Measurements from ENCODE around the gene GALR1. TPM values are rescaled to one million over a fixed set of nuclear protein-coding genes. Genes with fewer than 3 reads are reported as not detected.

Gene GALR1
- total RNA-seq, 1 experiment from 2014 or later: not detected

- Histone ChIP-seq H3K4me2 (ENCODE audit: low read length) (no peak overlapping the region), H3K9ac (ENCODE audit: low read length) (no peak overlapping the region), H3K9me3 (ENCODE audit: control insufficient read depth in 1 of 2, insufficient read depth in 1 of 2, low read depth in 1 of 2, low read length in 2 of 2) (no peaks in the 10 kb centered on the region), H3K27me3 (ENCODE audit: insufficient read depth, low read length) (peaks cover 5% of the 10 kb centered on the region; the same call in 1 of the 2 replicates), H3K9me2 (ENCODE audit: insufficient read depth) (no peaks in the 10 kb centered on the region), H3K36me3 (ENCODE audit: control insufficient read depth in 1 of 2, insufficient read depth in 2 of 2, low read length in 2 of 2) (no peaks in the 10 kb centered on the region), H3K27ac (ENCODE audit: low read depth, low read length) (no peak overlapping the region), H4K20me1 (ENCODE audit: insufficient read depth) (no peaks in the 10 kb centered on the region), H3K79me2 (ENCODE audit: insufficient read depth, low read length) (no peaks in the 10 kb centered on the region), H2AFZ (ENCODE audit: low read depth, low read length, poor library complexity, severe bottlenecking) (no peak overlapping the region), H3K4me3 (replicated peaks in 1 of 2; ENCODE audit: low read depth in 1 of 2, low read length in 2 of 2) (no peak overlapping the region), H3K4me1 (ENCODE audit: control insufficient read depth in 1 of 2, insufficient read depth in 2 of 2, low read length in 2 of 2) (no peaks in the 10 kb centered on the region)
- BruUV-seq (replicated peaks): no TSS peak
- DNase-seq (ENCODE audit: low read depth, low spot score) (no peak), ATAC-seq (no peak)
- ChIA-PET CTCF (no interaction called here), RAD21 (ENCODE audit: low non-redundant PET in 1 of 2, low total read pairs in 2 of 2, uncharacterized antibody in 2 of 2, unreplicated experiment in 2 of 2) (no interaction called here), POLR2A (no interaction called here)
- intact Hi-C loops (cut with micrococcal nuclease): no loop called here
- TF ChIP-seq YY1 (IDR thresholded peaks at IDR 0.05; ENCODE audit: extremely low read depth, insufficient replicate concordance, low read depth, low read length): no peak
Measured at GRCh38 chr18:77300579-77300978, 50.9 kb downstream of the GALR1 start.

GRCh38 chr18:77304268-77304667, 54.6 kb downstream of the GALR1 start:
- TF ChIP-seq CTCF (IDR thresholded peaks at IDR 0.05 in 2 of 3, conservative IDR thresholded peaks at IDR 0.05 in 1 of 3; ENCODE audit: borderline replicate concordance in 1 of 3, insufficient read depth in 1 of 3, low read depth in 2 of 3, low read length in 2 of 3): no peak
- no peak for TF ChIP-seq ZBTB33 (IDR thresholded peaks at IDR 0.05; ENCODE audit: extremely low read depth, insufficient replicate concordance, low read length)
- TF ChIP-seq CBX3 (IDR thresholded peaks at IDR 0.05; ENCODE audit: low read depth): no peak
- Histone ChIP-seq H3K36me3 (ENCODE audit: control insufficient read depth in 1 of 2, insufficient read depth in 2 of 2, low read length in 2 of 2) (no peaks in the 10 kb centered on the region), H3K27me3 (ENCODE audit: insufficient read depth, low read length) (peaks cover 5% of the 10 kb centered on the region), H3K4me3 (replicated peaks in 1 of 2; ENCODE audit: low read depth in 1 of 2, low read length in 2 of 2) (no peak overlapping the region), H3K27ac (ENCODE audit: low read depth, low read length) (no peak overlapping the region), H3K4me1 (ENCODE audit: control insufficient read depth in 1 of 2, insufficient read depth in 2 of 2, low read length in 2 of 2) (no peaks in the 10 kb centered on the region), H3K4me2 (ENCODE audit: low read length) (no peak overlapping the region), H3K9me2 (ENCODE audit: insufficient read depth) (no peaks in the 10 kb centered on the region), H3K79me2 (ENCODE audit: insufficient read depth, low read length) (no peaks in the 10 kb centered on the region), H3K9ac (ENCODE audit: low read length) (no peak overlapping the region), H3K9me3 (ENCODE audit: control insufficient read depth in 1 of 2, insufficient read depth in 1 of 2, low read depth in 1 of 2, low read length in 2 of 2) (no peaks in the 10 kb centered on the region), H2AFZ (ENCODE audit: low read depth, low read length, poor library complexity, severe bottlenecking) (no peak overlapping the region), H4K20me1 (ENCODE audit: insufficient read depth) (no peaks in the 10 kb centered on the region)
- ChIA-PET RAD21 (ENCODE audit: low non-redundant PET in 1 of 2, low total read pairs in 2 of 2, uncharacterized antibody in 2 of 2, unreplicated experiment in 2 of 2) (no interaction called here), CTCF (no interaction called here), POLR2A (no interaction called here)
- no TSS peak for BruUV-seq (replicated peaks)
- ATAC-seq (no peak), DNase-seq (ENCODE audit: low read depth, low spot score) (no peak)
- intact Hi-C loops (cut with micrococcal nuclease): no loop called here
